Effector memory CD4-positive, alpha-beta T cell (primary cell): ENCODE data around the gene MEX3A.
"Not testable (repeated sequence)": the region's sequence is repeated elsewhere in the genome, so short reads cannot be mapped to it uniquely, and the experiment has no call there.

Source experiments
- DNase-seq, 3 donors: peaks; one replicate each; pipeline ENCODE4 v3.0.0-alpha.2; 2020
- H3K27ac ChIP-seq: 2 replicates; pipeline ENCODE4 v1.7.0; 2013; ENCODE audit warnings: mild to moderate bottlenecking, low read length, moderate library complexity; ENCODE audit not compliant: insufficient read depth, poor library complexity, severe bottlenecking
- H3K27me3 ChIP-seq: replicated peaks from 2 replicates; pipeline ENCODE4 v1.7.0; 2013; ENCODE audit warnings: mild to moderate bottlenecking, low read length; ENCODE audit not compliant: insufficient read depth, control insufficient read depth, poor library complexity, severe bottlenecking
- H3K36me3 ChIP-seq: 2 replicates; pipeline ENCODE4 v1.7.0; 2013; ENCODE audit warnings: mild to moderate bottlenecking, low read length, moderate library complexity; ENCODE audit not compliant: control insufficient read depth, insufficient read depth
- H3K4me1 ChIP-seq: 2 replicates; pipeline ENCODE4 v1.7.0; 2013; ENCODE audit warnings: low read length, mild to moderate bottlenecking; ENCODE audit not compliant: control insufficient read depth, insufficient read depth, poor library complexity, severe bottlenecking
- H3K4me3 ChIP-seq: 2 replicates; pipeline ENCODE4 v1.7.0; 2013; ENCODE audit warnings: low read length, low read depth, mild to moderate bottlenecking; ENCODE audit not compliant: insufficient read depth, poor library complexity, severe bottlenecking
- H3K9me3 ChIP-seq: 2 replicates; pipeline ENCODE4 v1.7.0; 2013; ENCODE audit warnings: mild to moderate bottlenecking, low read length, moderate library complexity; ENCODE audit not compliant: control insufficient read depth

MEX3A gene

DNA sequence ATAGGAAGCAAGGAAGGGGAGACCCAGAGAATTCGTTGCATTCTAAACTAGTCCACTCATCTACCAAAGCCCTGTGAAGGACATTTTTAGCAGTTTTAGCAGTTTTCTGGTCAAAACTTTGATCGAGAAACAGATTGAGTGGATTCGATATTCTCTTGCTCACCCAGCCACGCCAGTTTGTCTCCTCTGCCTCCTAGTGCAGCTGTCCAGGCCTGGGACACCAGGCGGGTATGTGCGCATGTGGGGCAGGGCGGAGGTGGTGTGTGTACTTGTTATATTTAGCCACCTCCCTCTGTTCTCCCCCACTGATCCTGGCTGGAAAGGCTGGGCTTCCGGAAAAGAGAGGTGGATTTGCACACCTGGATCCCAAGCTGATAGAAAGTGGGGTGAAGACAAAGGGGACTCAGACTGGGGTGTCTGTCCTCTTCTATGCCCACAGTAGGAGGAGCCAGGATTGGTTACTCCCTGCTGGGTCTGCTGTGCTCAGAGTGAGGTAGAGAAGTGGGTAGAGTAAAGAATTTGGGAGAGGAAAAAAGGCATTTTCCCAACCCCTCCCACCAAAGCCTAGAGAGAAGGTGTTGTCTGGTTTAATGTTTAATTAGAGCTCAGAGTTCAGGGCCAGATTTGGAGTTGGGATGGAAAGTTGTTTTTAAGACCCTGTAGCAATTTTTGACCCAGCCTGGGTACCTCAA is 36.1 kb upstream of the MEX3A start:
- Histone ChIP-seq H3K36me3 (peaks cover 2% of the 10 kb centered on the region), H3K27ac (no peak overlapping the region), H3K9me3 (no peaks in the 10 kb centered on the region), H3K4me1 (peaks cover 35% of the 10 kb centered on the region), H3K27me3 (no peaks in the 10 kb centered on the region), H3K4me3 (peak overlapping the region; percentile 27)
- peak in 1 of 3 donors; percentile 10 for DNase-seq

DNA sequence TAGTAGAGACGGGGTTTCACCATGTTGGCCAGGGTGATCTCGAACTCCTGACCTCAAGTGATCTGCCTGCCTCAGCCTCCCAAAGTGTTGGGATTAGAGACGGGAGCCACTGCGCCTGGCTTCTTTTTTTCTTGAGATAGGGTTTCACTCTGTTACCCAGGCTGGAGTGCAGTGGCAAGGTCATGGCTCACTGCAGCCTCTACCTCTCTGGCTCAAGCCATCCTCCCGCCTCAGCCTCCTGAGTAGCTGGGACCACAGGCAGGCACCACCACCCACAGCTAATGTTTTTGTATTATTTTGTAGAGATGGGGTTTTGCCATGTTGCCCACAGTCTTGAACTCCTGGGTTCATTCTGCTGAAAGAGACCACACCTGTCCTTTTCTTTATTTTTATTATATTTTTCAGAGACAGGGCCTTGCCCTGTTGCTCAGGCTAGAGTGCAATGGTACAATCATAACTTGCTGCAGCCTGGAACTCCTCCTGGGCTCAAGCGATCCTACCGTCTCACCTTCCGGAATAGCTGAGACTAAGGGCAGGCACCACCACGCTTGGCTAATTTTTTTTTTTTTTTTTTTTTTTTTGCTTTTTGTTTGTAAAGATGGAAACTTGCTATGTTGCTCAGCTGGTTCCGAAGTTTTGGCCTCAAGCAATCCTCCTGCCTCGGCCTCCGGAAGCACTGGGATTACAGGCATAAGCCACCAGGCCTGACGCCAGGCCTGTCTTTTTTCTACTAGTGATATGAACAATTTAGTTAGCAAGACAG is 35.3 kb upstream of the MEX3A start:
- peaks cover 2% of the 10 kb centered on the region for H3K36me3 ChIP-seq
- H3K27ac ChIP-seq = no peak overlapping the region
- peaks cover 31% of the 10 kb centered on the region for H3K4me1 ChIP-seq
- H3K27me3 ChIP-seq = no peaks in the 10 kb centered on the region
- peak overlapping the region; percentile 27 for H3K4me3 ChIP-seq
- no peaks in the 10 kb centered on the region for H3K9me3 ChIP-seq
- no peak for DNase-seq

DNA sequence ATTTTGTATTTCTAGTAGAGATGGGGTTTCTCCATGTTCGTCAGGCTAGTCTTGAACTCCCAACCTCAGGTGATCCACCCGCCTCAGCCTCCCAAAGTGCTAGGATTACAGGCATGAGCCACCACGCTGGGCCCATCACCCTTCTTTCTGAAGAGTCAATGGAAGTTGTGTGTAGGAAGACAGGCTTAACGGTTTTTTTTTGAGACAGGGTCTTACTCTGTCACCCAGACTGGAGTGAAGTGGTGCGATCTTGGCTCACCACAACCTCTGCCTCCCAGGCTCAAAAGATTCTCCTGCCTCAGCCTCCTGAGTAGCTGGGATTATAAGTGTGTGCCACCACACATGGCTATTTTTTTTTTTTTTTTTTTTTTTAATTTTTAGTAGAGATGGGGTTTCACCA is 34.5 kb upstream of the MEX3A start:
- H3K9me3 ChIP-seq, DNase-seq, H3K27me3 ChIP-seq, H3K36me3 ChIP-seq: not testable (repeated sequence)
- Histone ChIP-seq H3K27ac (peak overlapping the region; percentile 91), H3K4me3 (peak overlapping the region; percentile 100), H3K4me1 (peaks cover 31% of the 10 kb centered on the region)

DNA sequence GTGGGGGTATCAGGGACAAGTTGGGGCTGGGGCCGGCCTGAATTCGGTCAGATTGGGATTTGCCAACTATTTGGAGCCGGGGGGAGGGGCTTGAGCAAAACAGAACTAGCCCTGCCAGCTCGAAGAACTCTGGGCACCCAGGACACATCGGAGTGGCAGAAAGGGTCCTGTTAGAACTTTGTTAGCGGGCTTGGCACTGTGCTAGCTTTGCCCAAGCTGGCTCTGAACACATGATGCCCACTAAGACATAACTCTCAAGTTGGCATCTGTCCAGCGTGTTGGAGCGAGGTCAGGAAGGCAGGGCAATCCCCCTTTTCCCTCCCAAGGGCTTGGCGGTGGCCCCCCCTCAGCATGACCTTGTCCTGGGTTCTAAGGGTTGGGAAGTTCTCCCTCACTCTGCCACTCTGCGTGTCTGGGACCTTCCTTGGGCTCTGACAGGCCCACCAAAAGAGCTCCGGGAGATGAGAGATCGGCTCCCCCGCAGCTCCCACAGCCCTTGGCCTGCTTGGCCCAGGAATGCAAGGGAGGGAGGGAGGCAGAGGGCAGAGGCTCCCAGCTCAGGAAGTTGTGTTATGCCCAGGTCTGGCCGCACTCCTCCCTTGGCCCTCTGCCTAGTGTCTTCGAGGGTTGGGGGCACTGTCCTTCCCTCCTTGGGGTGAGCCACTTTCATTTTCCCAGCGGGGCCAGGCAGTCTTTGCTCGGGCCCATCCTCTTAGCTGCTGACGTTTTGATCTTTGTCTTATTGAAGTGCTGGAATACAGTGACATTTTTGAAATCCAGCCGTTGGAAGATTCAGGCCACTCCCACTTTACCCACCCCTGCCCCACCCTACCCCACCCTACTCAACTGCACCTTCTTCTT is 33.5 kb upstream of the MEX3A start:
- Histone ChIP-seq H3K27ac (peak overlapping the region; percentile 91), H3K4me3 (peak overlapping the region; percentile 100), H3K36me3 (peaks cover 2% of the 10 kb centered on the region), H3K9me3 (no peaks in the 10 kb centered on the region), H3K4me1 (peaks cover 30% of the 10 kb centered on the region), H3K27me3 (no peaks in the 10 kb centered on the region)
- no peak for DNase-seq

DNA sequence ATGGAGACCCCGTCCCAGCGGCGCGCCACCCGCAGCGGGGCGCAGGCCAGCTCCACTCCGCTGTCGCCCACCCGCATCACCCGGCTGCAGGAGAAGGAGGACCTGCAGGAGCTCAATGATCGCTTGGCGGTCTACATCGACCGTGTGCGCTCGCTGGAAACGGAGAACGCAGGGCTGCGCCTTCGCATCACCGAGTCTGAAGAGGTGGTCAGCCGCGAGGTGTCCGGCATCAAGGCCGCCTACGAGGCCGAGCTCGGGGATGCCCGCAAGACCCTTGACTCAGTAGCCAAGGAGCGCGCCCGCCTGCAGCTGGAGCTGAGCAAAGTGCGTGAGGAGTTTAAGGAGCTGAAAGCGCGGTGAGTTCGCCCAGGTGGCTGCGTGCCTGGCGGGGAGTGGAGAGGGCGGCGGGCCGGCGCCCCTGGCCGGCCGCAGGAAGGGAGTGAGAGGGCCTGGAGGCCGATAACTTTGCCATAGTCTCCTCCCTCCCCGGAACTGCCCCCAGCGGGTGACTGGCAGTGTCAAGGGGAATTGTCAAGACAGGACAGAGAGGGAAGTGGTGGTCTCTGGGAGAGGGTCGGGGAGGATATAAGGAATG is 32.8 kb upstream of the MEX3A start:
- Histone ChIP-seq H3K27me3 (no peaks in the 10 kb centered on the region), H3K36me3 (peaks cover 2% of the 10 kb centered on the region), H3K9me3 (no peaks in the 10 kb centered on the region), H3K27ac (peak overlapping the region; percentile 91), H3K4me1 (peaks cover 24% of the 10 kb centered on the region), H3K4me3 (peak overlapping the region; percentile 100)
- DNase-seq = no peak

DNA sequence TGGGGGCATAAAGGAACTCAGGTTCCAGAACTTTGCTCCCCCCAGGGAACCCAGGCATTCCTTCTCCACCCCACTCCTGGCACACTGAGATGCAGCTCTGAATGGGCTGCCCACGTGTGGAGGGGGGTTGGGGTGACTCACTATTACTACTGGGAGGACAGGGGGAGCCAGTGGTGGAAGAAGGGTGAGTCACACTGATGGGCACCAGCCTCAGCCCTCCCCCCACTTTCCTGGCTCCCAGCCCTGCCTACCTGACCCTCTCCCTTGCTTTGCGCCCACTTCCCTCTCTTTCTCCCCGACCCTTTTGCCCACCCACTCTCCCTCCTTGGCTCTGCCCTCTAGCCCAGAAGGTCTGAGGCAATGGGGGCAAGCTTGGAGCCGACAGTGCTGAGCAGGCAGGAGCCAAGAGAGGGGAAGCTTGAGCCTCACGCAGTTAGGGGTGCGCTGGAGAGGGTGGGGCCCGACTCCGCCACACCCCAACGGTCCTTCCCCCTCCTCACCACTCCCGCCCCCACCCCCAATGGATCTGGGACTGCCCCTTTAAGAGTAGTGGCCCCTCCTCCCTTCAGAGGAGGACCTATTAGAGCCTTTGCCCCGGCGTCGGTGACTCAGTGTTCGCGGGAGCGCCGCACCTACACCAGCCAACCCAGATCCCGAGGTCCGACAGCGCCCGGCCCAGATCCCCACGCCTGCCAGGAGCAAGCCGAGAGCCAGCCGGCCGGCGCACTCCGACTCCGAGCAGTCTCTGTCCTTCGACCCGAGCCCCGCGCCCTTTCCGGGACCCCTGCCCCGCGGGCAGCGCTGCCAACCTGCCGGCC is 32.0 kb upstream of the MEX3A start, which contains the start of gene LMNA:
Gene LMNA (plus strand): TSS at position 611 of the 818 bp plus-strand sequence. CDS start 208 bp downstream, outside the sequence.
- DNase-seq = peak; percentile 79 to 82 (median 81)
- H3K4me3 ChIP-seq = peak within 1 kb of the TSS; percentile 100
- H3K4me1 ChIP-seq = peaks cover 20% of the 10 kb centered on the region
- H3K27me3 ChIP-seq = no peaks in the 10 kb centered on the region
- H3K36me3 ChIP-seq = peaks cover 2% of the 10 kb centered on the region
- no peaks in the 10 kb centered on the region for H3K9me3 ChIP-seq
- H3K27ac ChIP-seq = peak within 1 kb of the TSS; percentile 91

DNA sequence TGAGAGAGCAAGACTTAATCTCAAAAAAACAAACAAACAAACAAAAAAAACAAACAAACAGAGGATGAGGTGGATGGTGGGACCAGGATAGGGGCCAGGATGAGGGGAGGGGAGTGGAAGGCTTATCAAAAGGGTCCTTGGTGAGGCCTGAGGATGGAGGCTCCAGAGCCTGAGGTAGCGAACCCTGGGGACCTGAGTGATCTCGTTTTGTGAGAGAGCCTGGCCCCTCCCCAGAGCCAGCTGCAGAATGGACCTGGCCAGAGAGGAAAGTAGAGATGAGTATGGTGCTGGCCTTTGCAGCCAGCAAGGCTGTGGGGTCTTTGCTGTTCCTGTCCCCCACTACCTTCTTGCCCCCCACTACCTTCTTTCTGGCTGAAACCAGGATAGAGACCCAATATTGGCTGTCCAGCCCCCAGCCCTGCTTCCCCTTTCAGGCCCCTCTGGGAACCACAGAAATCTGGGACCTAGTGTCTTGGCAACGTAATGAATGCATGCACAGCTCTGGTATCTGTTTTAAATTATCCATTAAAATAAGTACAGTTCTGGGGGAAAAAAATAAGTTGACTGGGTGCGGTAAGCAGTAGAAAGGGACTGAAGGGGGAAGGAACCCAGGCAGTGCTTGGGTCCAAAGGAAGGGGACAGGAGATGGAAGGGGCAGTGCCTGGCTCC is 31.2 kb upstream of the MEX3A start:
- Histone ChIP-seq H3K27ac (peak overlapping the region; percentile 91), H3K36me3 (peaks cover 2% of the 10 kb centered on the region), H3K4me1 (peaks cover 18% of the 10 kb centered on the region), H3K9me3 (no peaks in the 10 kb centered on the region), H3K4me3 (no peak overlapping the region), H3K27me3 (no peaks in the 10 kb centered on the region)
- DNase-seq = no peak

DNA sequence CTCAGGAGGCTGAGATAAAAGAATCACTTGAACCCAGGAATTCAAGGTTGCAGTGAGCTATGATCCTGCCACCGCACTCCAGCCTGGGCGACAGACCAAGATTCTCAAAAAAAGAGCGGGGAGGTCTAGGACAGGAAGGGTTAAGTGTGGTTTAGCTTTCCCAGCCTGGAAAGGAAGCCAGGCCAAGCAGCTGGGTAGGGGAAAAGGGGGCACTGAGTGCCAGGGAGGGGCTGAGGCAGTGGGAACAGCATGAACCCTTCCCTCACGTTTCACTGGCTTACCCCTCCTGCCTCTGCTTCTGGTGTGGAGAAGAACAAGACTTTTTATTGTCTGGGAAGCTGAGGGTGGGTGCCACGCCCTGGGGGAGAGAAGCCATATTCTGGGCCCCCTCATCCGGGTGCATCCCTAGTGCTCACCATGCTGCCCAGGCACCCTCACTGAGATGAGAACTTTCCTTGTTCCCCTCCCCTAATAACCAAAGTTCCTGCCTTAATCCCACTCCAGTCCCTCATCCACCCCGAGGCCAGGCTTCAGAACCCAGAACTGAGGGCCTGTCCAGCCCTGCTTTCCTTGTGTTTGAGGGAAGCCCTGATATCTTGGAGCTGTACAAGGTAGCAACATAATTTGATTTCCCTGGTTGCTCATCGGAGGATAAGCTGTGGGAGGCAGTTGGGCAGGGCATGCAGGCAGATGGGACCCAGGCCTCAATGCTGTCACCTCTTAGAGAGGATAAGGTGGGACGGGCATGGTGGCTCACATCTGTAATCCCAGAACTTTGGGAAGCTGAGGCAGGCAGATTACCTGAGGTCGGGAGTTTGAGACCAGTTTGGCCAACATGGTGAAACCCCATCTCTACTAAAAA is 30.2 kb upstream of the MEX3A start:
- H3K36me3 ChIP-seq = peaks cover 2% of the 10 kb centered on the region
- H3K9me3 ChIP-seq = no peaks in the 10 kb centered on the region
- no peak overlapping the region for H3K4me3 ChIP-seq
- no peak for DNase-seq
- peaks cover 15% of the 10 kb centered on the region for H3K4me1 ChIP-seq
- no peaks in the 10 kb centered on the region for H3K27me3 ChIP-seq
- H3K27ac ChIP-seq = peak overlapping the region; percentile 22
